NCI-H524 treated with DMSO at 0.1 percent for 48 hours (cell line): ENCODE data around the gene XRCC1.
A peak's percentile ranks its signal among the peaks of the same experiment; 100 is the strongest.
"Not testable (repeated sequence)": the region's sequence is repeated elsewhere in the genome, so short reads cannot be mapped to it uniquely, and the experiment has no call there.

Experiments used
- DNase-seq: peaks from one replicate; lab custom pipeline; 2025; lab: John Stamatoyannopoulos, UW

The XRCC1 gene

GRCh38 chr19:43575955-43576878 is 890 bp upstream of the XRCC1 start:
- no peak for DNase-seq

DNA sequence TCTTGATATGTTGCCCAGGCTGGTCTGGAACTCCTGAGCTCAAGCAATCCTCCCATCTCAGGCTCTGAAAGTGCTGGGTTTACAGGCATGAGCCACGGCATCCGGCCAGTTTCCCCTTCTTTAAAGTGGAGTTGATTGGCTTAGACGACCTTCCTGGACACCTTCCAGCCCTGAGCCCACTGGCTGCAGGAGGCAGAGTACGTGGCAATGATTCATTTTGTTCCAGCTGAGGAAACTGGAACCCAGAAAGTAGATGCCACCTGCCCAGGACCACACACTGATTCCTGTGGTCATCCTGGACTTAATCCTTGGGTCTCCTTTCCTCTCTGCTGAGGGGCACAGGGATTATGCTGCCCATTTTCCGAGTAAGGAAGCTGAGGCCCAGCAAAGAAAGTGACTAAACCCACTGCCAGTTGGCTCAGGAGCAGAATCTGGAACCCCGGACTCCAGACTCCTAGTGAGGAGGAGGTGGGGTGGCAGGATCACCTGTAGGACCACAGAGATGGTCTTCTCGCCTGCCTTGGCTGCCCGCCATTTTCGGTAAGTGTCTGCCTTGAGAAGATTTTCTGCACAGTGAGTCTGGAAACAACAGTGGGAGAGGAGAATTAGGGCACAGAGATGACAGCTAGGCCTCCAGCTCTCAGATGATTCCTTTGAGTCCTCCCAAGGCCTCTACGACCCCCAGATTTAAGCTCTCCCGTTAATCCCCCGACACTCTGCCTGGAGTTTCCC is 737 bp downstream of the XRCC1 start:
- no peak for DNase-seq

- no peak for DNase-seq
These were observed 3.1 kb downstream of the XRCC1 start for GRCh38 chr19:43572171-43572588.

DNA sequence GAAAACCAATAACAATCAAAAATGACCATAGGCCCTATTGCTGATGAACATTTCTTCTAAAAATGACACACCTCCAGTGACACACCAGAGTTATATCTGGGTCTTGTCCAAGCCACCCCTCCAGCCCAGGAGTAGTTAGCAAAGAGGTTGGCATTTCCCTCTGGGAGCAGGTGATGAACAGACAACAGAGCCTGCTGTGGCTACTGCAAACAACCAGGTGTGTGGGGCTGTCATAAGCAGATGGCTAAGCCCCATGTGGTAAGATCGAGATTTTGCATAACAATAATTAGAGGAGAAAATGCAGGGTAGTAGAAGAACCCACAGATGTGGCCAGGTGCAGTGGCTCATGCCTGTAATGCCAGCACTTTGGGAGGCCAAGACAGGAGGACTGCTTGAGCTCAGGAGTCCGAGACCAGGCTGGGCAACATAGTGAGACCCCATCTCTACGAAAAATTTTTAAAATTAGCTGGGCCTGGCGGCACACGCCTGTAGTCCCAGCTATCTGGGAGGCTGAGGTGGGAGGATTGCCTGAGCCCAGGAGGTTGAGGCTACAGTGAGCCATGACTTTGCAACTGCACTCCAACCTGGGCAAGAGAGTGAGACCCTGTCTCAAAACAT is 5.0 kb downstream of the XRCC1 start:
- DNase-seq = no peak

DNA sequence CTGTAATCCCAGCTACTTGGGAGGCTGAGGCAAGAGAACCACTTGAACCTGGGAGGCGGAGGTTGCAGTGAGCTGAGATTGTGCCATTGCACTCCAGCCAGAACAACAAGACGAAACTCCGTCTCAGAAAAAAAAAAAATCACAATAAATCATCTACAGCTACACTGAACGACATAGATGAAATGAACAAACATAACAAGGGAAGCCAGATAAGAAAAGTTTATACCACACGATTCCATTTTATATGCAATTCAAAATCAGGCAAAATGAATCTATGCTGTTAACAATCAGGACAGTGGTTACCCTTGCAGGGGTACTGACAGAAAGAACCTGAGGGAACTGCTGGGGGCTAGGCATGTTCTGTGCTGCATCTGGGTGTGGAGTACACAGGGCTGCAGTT is 5.7 kb downstream of the XRCC1 start:
- DNase-seq = no peak

DNA sequence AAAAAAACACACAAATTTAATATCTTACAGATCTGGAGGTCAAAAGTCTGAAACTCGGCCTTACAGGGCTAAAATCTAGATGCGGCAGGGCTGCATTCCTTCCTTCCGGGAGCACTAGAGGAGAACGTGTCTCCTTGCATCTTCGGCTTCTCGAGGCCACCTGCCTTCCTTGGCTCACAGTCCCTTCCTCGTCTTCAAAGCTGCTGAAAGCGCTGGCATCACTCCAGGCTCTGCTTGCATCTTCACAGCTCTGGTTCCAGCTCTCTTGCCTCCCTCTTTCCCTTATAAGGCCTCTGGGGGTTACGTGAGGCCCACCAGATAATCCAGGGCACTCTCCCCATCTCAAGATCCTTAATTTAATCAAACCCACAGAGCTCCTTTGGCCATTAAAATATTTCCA is 10.5 kb downstream of the XRCC1 start:
- DNase-seq = peak; percentile 21

DNA sequence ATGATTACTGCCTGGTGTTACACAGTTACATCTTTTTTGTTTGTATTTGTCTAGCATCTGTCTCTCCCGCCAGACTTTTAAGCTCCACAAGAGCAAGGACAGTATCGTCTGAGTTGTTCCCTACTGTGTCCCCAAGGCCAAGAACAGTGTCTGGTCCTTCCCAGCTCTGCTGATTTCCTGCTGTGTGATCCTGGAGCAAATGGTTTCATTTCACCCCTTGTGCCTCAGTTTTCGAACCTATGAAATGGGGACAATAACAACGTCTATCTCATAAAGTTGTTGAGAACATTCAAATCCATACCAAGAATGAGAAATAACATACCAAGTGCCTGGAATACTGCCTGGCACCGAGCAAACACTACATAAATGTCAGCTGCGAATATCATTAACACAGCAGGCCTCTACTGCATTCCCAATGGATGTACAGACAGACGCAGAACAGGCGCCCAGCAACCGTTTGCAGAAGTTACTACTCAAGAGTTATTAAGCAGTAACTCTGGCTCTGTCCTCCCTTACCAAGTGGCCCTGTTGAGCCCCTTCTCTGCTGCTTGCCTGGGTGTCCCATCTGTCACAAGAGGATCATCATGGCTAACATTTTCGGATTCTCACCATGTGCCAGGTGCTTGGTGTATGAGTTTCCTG is 11.4 kb downstream of the XRCC1 start:
- peak; percentile 39 for DNase-seq

- no peak for DNase-seq
These were observed 12.6 kb downstream of the XRCC1 start for GRCh38 chr19:43562698-43563241.

DNA sequence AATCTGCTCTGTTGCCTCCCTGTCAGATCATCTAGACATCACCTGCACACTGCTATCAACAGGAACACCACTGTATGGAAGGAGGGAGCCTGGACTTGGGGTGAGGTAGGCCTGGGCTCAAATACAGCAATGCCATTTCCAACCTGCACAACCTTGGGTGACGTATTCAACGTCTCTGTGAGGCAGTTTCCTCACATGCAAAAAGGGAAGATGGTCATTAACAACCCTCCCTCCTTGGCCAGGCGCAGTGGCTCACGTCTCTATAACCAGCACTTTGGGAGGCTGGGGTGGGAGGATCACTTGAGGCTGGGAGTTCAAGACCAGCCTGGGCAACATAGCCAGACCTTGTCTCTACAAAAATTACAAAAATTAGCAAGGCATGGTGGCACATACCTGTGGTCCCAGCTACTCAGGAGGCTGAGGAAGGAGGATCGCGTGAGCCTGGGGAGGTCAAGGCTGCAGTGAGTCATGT is 13.1 kb downstream of the XRCC1 start:
- DNase-seq = no peak

DNA sequence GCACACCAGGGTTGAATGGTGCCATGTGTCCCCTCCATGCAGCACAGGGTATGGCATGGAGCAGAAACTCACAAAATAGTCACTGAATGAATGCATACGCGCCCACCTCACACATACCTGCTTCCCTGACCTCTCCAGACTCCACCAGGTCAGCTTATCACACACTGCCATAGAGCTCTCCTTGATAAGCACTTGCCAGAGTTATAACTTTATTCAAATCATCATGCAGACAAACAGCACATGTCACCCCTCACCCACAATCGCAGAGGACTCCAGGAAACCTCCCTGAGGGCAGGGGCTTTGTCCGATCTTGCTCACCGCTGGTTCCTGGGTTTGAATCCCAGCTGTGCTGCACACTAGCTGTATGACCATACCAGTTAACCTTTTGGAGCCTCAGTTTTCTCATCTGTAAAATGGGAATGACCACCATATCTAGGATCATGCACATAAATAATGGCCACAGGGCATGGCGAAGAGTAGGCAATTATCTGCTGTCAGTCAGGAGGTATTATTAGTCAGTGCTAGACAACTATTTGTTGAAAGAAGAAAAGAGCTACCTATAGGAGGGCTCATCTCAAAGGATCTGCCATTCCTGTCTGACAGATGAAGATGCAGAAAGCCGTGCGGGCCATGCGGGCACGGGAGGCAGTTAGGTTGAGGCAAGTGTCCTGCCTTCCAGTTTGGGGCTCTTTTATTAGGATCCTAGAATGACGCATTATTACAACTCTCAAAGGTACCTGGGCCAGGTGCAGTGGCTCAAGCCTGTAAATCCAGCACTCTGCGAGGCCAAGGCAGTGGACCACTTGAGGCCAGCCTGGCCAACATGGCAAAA is 14.0 kb downstream of the XRCC1 start:
- no peak for DNase-seq

- no peak for DNase-seq
These were observed 14.6 kb downstream of the XRCC1 start for GRCh38 chr19:43560687-43561086.

- DNase-seq = no peak
These were observed 20.0 kb downstream of the XRCC1 start for GRCh38 chr19:43555185-43555770.

- DNase-seq = no peak
These were observed 20.9 kb downstream of the XRCC1 start for GRCh38 chr19:43554317-43554895.

GRCh38 chr19:43553656-43554055 is 21.7 kb downstream of the XRCC1 start:
- no peak for DNase-seq

- peak; percentile 18 for DNase-seq
These were observed 22.7 kb downstream of the XRCC1 start for GRCh38 chr19:43552616-43553015.

DNA sequence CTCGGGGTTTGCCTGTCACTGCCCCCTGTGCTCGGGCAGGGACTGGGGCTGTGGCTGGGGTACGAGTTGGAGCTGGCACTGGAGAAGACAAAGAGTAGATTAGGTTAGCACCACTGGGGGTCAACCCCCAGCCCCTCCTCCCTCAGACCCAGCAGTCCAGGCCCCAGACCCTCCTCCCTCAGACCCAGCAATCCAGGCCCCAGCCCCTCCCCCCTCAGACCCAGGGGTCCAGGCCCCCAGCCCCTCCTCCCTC is 23.2 kb downstream of the XRCC1 start:
- no peak for DNase-seq

DNA sequence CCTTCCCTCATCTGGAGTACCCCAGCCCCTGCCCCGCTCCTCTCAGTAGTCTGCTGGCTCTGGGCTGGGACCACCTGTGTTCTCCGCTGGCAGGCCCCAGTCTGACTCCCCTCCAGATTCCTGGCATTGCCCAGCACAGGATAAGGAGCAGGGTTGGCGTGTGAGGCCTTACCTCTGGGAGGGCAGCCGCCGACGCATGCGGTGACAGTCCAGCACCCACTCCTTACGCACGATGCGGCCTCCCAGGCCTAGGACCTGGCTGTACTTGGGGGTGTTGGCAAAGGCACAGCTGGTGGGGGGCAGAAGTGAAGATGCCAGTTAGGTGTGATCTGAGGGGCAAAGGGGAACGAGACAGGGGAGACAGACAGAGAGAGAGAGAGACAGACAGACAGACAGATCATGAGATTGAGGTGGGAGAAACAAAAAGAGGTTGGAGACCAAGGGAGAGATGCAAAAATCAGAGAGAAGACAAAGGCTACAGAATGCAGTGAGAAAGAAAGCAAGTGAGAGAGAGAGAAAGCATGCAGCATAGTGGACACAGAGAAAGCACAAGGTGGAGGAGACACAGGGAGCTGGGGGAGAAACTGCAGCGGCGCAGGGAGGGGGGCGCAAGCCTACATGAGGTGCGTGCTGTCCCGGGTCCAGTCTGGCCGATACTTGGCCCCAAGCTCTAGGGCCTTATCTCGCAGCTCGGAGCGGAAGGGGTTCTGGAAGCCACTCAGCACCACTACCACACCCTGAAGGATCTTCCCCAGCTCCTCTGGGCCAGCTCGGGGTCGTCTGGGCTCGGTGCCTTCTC is 23.7 kb downstream of the XRCC1 start:
- DNase-seq = no peak

- DNase-seq = no peak
These were observed 26.6 kb downstream of the XRCC1 start for GRCh38 chr19:43548706-43549105.

DNA sequence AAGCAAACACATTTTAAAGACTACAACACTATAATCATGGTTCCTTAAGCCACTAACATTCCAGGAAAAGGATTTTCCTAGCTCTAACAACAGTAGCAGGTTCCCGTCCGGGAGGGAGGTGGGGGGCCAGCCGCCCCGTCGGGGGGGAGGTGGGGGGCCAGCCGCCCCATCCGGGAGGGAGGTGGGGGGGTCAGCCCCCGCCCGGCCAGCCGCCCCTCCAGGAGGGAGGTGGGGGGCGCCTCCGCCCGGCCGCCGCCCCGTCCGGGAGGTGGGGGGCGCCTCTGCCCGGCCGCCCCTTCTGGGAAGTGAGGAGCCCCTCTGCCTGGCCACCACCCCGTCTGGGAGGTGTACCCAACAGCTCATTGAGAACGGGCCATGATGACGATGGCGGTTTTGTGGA is 27.4 kb downstream of the XRCC1 start:
- DNase-seq = not testable (repeated sequence)

DNA sequence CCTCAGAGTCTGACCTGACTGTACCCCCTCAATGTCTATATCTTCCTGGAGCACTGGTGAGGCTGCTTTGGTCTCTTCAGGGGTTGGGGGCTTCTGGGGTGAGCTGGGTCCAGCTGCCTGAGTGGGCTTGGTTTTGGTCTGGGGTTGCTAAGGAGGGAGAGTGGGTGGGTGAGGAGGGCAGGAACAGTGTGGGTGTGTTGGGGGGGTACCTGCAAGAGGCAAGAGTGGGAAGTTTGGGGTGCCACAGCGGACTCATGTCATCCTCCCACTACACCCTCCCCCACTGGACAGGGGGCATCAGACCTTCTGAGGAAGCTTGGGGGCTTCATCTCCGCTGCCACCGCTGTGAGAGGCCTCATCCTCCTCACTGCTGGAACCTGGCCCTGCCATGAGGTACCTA is 28.7 kb downstream of the XRCC1 start:
- no peak for DNase-seq
